CD4-positive, alpha-beta T cell treated with Interleukin-10 for 1 hour (primary cell): Measurements from ENCODE around the gene MTMR10.
A peak's percentile ranks its signal among the peaks of the same experiment; 100 is the strongest.

Experiments used
- DNase-seq: peaks from one replicate; pipeline ENCODE4 v3.0.0-alpha.2; 2020

MTMR10 gene

DNA sequence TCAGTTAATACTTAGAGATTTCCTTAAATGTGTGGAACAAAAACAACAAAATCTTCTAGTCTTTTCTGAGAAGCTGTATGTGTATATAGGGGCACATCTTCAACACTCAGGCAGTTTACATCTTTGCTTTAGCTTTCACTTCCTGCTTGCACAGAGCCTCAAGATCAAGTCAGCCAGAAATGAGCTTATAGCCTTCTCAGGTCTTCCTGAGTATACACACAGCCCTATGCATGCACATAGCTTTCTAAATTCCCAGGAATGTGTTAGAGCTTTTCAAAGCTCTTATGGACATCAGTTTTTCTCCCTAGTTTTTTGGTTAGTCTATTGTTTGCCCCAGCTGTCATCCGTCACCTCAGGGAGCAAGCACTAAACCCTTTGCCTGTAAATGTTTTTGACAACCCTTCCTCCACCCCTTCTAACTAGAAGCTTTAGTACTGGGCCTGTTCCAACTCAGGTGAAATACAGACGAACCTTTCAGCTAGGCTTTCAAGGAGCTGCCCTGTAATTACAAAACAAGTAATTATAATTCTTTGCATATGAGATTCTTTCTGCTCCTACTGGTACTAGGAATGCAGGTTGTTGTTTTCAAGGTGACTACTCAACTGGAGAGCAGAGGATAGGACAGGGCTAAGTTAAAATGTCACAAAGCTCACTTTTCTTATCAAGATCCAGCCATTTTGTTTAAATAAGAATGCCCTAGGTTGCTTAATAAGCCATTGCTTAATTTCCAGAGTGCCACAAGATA is 22.6 kb upstream of the MTMR10 start:
- DNase-seq: no peak

- DNase-seq: no peak
These were observed 21.0 kb upstream of the MTMR10 start for GRCh38 chr15:31012455-31012854.

- no peak for DNase-seq
These were observed 18.6 kb upstream of the MTMR10 start for GRCh38 chr15:31010036-31010435.

DNA sequence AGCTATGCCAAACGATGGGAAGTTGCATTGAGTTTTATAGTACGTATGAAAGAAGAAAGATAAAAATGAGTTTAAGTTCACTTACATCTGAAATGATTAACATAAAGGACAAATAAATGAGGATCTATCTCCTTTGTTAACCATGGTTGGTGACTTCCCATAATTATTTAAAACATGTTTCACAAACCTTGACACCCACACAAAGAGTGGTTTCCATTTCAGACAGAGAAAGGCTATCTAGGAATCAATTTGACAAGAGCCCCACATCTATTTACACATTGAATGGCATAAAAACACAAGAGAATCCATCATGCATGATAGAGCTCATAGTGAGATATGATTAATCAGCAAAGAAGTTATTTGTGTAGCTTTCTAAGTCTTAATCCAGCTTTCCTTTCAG is 14.2 kb upstream of the MTMR10 start:
- DNase-seq: no peak

- peak; percentile 26 for DNase-seq
These were observed 12.8 kb upstream of the MTMR10 start for GRCh38 chr15:31004220-31004733.

DNA sequence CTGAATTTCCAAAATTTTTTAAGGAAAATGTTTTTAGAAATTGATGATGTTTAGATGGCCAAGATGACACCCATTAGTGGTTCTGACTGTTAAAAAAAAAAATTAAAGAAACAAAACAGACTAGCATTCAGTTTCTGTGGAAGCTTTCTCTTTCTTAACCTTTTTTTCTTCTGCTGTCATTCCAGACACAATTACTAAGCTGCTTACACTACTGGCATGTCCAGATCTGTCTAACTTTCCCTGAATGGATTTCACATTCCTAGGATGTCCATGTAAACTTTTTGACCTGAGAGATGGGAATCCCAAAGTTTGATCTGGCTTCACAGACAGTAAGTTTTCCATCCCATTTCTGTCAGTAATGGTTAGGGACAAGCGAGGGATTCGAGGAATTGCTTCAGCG is 10.3 kb upstream of the MTMR10 start:
- DNase-seq: no peak

DNA sequence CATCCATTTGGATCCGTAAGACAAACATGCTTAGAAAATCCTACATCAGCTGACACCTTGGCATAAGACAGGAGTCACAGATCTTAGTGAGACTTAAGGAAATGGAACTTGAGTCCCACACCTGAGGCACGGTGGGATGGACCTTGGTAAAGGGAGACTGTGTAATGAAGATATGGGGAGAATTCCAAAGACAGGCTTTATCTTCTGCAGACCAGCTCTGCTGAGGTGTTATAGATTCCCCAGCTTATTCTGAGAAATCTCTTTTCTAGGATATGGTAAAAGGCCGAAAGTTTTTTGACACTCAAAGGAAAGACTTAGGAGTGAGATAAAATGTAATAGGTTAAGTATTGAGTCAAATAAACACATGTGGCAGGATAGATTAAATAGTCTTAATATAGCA is 8.3 kb upstream of the MTMR10 start:
- no peak for DNase-seq

GRCh38 chr15:30997270-30997669 is 5.8 kb upstream of the MTMR10 start:
- DNase-seq: no peak

DNA sequence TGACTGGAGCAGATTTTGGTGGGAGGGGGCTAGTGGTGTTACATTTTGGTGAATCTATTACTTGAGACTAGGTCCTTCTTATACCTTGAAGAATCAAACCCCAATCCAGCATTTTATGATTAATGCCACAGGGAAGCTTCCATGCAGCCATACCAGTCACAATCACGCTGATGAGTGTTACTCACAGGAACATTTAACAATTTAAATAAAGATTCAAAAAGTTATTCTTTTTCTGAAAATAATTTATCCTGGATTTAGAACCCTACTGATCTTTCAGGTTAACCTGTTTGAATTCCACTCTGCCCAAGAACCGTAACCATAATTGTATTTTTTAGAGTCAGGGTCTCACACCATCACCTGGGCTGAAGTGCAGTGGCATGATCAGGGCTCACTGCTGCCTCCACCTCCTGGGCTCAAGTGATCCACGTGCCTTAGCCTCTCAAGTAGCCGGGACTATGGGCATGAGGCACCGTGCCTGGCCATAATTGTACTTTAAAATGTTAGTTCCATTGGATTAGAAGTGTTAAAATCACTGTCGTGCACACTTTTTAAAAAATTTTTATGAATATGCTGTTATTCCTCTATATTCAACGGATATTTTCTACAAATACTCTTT is 929 bp upstream of the MTMR10 start:
- no peak for DNase-seq

DNA sequence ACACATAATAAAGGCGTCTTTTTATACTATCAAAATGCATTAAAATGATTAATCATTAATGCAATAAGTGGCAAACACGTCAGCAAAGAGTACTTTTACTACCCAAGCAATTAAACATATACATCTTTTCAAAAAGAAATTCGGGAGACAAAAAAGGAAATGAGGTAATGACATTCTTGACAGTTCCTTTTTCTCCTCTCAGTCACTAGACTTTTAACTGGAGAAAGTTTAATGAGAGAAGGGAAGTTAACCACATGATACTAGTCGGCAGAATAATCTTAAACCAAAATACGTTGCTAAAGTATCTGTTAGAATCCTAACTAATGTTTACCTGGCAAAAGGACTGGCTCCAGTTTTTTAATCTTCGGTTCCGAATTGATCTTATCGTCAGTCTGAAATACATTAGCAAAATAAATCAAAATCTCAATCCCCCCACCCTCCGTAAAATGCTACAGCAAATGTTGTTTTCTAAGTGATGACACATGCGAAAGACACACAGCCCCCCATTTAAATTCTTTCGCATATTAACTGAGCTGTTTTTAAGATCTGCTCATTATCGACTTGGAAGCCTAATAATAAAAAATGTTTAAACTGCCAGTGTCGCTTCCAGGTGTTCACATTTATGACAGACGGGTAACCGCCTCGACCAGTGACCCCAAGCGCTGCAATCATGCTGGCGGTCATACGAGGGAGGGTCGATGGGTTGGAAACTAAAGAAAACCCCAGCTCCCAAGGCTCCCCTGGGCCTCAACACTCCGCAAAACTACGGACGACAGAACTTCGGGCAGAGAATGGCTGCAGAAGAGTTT is 778 bp downstream of the MTMR10 start:
- DNase-seq: no peak

DNA sequence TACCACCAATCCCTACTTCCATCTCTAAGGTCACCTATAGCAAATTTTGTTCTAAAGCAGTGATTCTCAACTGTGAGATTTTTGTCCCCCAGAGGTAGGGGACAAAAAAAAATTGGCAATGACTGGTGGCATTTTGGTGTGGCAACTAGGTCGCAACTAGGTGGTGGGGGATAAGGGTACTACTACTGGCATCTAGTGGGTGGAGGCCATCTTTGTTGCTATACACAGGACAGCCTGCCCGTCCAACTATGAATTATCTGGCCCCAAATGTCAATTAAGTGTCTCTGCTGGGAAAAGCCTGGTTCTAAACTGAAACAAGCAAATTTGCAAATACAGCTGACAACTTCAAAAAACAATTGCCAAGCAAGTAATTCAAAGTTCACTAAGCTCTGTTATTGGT is 1.4 kb downstream of the MTMR10 start:
- DNase-seq: no peak

GRCh38 chr15:30985081-30985531 is 6.3 kb downstream of the MTMR10 start:
- DNase-seq: no peak

DNA sequence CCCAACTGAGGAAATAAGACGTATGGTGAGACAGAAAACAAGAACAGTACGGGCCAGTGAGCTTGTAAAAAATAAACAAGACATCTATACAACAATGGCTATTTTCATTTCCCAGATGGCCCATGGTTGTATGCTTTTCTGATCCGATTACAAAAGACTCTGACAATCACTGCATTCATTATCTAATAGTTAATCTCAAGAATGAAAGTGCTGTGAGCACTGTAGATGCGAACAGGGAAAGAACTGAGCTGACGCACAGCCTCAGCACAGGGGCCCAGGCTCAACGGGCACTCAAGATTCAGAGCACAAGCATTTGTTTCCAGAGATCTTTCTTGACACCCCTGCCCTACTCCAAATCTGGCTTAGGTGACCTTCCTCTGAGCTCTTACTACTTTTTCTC is 6.9 kb downstream of the MTMR10 start:
- DNase-seq: no peak

DNA sequence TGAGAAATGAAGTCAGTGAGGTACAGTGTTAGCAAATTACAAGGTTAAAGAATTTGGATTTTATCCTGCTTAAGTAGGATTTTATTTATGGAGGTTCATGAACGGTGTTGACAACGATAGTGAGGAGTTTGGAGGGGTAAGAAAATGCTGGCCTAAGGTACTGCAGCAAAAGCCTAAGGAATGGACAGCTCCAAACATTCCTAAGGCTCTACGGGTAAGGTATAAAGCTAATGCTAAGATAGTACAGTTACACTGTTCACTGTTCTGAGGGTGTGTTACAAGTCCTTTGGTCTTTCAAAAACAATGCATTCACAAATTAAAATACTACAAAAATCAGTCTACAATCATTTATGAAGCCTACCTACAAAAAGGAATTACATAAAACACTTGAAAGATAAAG is 7.3 kb downstream of the MTMR10 start:
- no peak for DNase-seq

- no peak for DNase-seq
These were observed 12.0 kb downstream of the MTMR10 start for GRCh38 chr15:30979457-30979856.

DNA sequence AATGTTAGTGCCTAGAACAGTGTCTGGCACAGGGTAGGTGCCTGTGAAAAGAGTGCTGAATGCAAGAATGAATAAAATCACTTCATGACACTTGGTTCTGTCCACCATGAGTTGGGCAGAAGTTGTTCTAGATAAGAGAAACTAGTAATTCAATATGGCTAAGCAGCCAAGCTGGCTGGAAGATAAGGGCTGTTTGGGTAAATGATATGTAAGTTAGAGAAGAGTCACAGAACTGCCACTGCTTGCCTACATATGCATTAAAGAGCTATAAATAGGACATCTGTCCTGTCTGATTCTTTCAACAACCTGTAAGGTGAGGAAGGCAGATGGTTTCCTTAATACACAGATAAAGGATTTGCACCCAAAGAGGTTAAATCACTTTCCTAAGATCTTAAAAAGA is 13.1 kb downstream of the MTMR10 start:
- DNase-seq: no peak

DNA sequence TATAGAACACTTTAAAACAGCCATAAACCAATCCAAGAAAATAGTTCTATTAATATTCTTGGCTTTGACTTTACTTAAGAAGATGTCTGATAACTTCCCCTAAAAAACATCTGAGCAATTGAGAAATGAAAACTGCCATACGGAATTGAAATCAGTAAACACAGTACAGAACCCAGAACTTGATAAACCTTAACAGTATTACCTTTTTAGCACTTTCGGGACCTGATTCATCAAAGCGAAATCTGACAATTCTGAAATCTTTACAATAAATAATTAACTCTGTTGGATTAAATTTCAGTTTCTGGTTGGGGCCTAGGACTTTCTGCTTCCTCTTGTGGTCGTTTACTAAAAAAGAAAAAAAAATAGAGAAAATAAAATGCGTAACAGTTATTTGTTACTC is 17.3 kb downstream of the MTMR10 start:
- no peak for DNase-seq

DNA sequence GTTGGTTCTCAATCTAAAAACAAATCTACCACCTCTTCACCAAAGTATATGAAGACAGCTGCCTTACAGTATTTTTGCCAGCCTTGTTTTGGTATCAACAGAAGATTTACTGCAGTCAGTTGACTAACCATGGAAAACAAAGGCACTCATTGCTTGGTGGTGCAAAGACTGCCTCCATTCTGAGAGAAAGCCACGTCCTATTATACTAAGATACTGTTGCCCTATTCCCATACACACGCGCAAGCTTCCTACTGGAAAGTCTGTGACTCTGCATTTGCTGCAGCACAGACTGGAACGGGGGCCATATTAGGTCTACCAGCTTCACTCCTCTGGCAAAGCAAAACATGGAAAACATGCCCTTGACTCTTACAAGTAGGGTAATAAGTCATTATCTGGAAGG is 18.0 kb downstream of the MTMR10 start:
- DNase-seq: no peak

- no peak for DNase-seq
These were observed 21.7 kb downstream of the MTMR10 start for GRCh38 chr15:30969724-30970123.

- DNase-seq: no peak
These were observed 27.7 kb downstream of the MTMR10 start for GRCh38 chr15:30963681-30964080.

DNA sequence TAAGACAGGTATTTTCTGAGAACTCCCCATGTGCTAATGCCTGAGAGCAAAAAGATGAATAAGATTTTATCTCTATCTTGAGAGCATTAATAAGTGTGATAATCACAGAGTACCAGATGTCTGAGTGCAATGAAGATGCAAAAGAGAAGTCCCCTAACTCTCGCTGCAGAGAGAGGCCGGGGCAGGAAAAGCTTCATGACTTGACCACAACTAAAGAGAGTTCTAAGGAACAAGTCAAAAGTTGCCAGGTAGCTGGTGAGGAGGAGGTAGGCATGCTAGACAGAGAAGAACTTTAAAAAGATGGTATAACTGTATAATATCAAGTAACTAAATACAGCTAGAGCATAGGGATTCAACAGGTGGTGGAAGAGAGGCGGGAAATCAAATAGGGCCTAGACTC is 28.8 kb downstream of the MTMR10 start:
- no peak for DNase-seq

DNA sequence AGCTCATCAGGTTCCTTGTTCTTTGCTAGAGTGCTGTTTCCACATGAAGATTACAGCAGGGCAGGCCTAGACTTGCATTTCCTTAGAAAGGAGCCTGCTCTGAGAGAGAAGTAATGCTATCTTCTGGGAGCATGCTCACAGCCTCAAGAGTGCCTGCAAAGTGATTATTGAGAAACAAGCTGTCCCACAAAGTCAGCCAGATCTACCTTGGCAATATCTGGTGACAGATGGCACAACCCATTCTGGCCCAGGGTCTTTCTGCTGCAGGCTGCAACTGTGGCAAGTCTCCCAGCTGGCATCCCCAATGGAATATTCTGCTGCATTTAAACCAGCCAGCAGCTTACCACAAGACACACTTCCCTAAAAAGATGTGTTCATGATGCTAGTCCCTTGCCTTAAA is 29.3 kb downstream of the MTMR10 start:
- DNase-seq: no peak

DNA sequence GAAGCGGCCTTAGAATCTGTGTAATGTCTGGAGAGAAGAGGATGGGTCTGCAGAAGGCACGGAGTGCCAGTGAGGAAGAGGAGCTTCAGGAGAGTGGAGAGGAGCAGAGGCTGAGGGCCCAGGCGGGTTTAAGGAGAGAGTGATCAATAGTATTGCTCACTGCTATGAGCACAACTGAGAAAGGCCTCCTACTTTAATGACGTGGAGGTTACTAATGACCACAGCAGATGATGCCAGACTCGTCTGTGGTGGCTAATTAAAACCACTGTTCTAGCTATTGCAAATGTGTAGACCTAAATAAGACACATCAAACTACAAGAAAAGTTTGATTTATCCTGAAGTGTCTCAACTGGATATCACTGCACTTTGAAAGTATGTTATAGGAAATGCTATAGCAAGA is 33.2 kb downstream of the MTMR10 start:
- DNase-seq: no peak
